HepG2 (cell line): Measurements from ENCODE around the gene ABCG5. TPM values are rescaled to one million over a fixed set of nuclear protein-coding genes. Genes with fewer than 3 reads are reported as not detected.
A peak's percentile ranks its signal among the peaks of the same experiment; 100 is the strongest.

Experiments used
- ARID2 ChIP-seq: sonication (generic); formaldehyde crosslinking; IDR thresholded peaks from 2 replicates; pipeline ENCODE4 v1.8.1; 2022; ENCODE audit warnings: mild to moderate bottlenecking, missing genetic modification reagents, borderline replicate concordance
- CEBPG ChIP-seq: IDR thresholded peaks from 2 replicates; pipeline ENCODE4 v1.6.1; 2016
- GZF1 ChIP-seq: sonication (generic); formaldehyde crosslinking; IDR thresholded peaks from 2 replicates; pipeline ENCODE4 v1.5.1; 2020; ENCODE audit warnings: mild to moderate bottlenecking, missing genetic modification reagents
- HDAC2 ChIP-seq: sonication (generic); formaldehyde crosslinking; IDR thresholded peaks from 2 replicates; pipeline ENCODE4 v1.4.0; 2020; ENCODE audit warnings: missing genetic modification reagents
- HIVEP1 ChIP-seq: sonication (generic); formaldehyde crosslinking; IDR thresholded peaks from 2 replicates; pipeline ENCODE4 v1.4.0; 2020; ENCODE audit warnings: mild to moderate bottlenecking, missing genetic modification reagents
- PITX1 ChIP-seq: sonication (generic); formaldehyde crosslinking; IDR thresholded peaks from 2 replicates; pipeline ENCODE4 v1.5.1; 2020; ENCODE audit warnings: mild to moderate bottlenecking, missing genetic modification reagents
- PTBP1 ChIP-seq: fragments of 200-400 bp; formaldehyde crosslinking; IDR thresholded peaks from 2 replicates; pipeline ENCODE4 v1.6.1; 2018; ENCODE audit warnings: low read length, low read depth; ENCODE audit not compliant: poor library complexity, severe bottlenecking
- RXRB ChIP-seq: IDR thresholded peaks from 2 replicates; pipeline ENCODE4 v1.6.1; 2016; ENCODE audit warnings: borderline replicate concordance, missing genetic modification reagents, missing compliant biosample characterization
- XBP1 ChIP-seq: sonication (generic); formaldehyde crosslinking; IDR thresholded peaks from 2 replicates; pipeline ENCODE4 v1.5.0; 2020; ENCODE audit warnings: missing genetic modification reagents
- ZBTB7A ChIP-seq: sonication (generic); formaldehyde crosslinking; IDR thresholded peaks from 2 replicates; pipeline ENCODE4 v1.8.0; 2022; ENCODE audit warnings: mild to moderate bottlenecking, missing genetic modification reagents
- ZNF567 ChIP-seq: sonication (generic); formaldehyde crosslinking; IDR thresholded peaks from 2 replicates; pipeline ENCODE4 v1.8.1; 2023; ENCODE audit warnings: mild to moderate bottlenecking, missing genetic modification reagents, borderline replicate concordance
- polyA plus RNA-seq, 8 experiments: library from polyadenylated mRNA; depleted of rRNA in 3 of 8; stranded (reverse) in 7 of 8; unstranded in 1 of 8; fragments of >200 nt; fragmentation: Illumina TruSeq in 4 of 8; extraction: Trizol in 4 of 8; gene quantifications; 2 replicates each; pipeline versions ENCODE4 v1.2.1 to v1.2.3, GENCODE V29; 2011 to 2016; ENCODE audit warnings: low read depth in 4 of 8, missing spikeins in 1 of 8, mixed read lengths in 1 of 8; ENCODE audit not compliant: insufficient read depth in 1 of 8
- total RNA-seq, 5 experiments: library from RNA; depleted of rRNA; stranded (reverse); fragments of >200 nt; fragmentation: Illumina TruSeq; extraction: Trizol; gene quantifications; 2 replicates each; pipeline ENCODE4 v1.2.3, GENCODE V29; 2016; ENCODE audit warnings: low read depth in 1 of 5
- TF ChIP-seq, protein P1 (sequence below): sonication (generic); formaldehyde crosslinking; IDR thresholded peaks from 2 replicates; pipeline ENCODE4 v1.4.0; 2020; ENCODE audit warnings: missing genetic modification reagents
- TF ChIP-seq, protein P2 (sequence below): sonication (generic); formaldehyde crosslinking; IDR thresholded peaks from 2 replicates; pipeline ENCODE4 v1.5.1; 2020; ENCODE audit warnings: mild to moderate bottlenecking, missing genetic modification reagents
- TF ChIP-seq, protein P3 (sequence below): sonication (generic); formaldehyde crosslinking; conservative IDR thresholded peaks from 2 replicates; pipeline ENCODE4 v1.4.0; 2020; ENCODE audit warnings: missing genetic modification reagents
- TF ChIP-seq, protein P4 (sequence below): sonication (generic); formaldehyde crosslinking; IDR thresholded peaks from 2 replicates; pipeline ENCODE4 v1.4.0; 2020; ENCODE audit warnings: missing genetic modification reagents

ABCG5 gene
- total and polyA plus RNA-seq, 2 of the 13 experiments (the other 11 are each of a cell fraction or from before 2014, with no cell fraction given), result 15.1 to 39.0 TPM

DNA sequence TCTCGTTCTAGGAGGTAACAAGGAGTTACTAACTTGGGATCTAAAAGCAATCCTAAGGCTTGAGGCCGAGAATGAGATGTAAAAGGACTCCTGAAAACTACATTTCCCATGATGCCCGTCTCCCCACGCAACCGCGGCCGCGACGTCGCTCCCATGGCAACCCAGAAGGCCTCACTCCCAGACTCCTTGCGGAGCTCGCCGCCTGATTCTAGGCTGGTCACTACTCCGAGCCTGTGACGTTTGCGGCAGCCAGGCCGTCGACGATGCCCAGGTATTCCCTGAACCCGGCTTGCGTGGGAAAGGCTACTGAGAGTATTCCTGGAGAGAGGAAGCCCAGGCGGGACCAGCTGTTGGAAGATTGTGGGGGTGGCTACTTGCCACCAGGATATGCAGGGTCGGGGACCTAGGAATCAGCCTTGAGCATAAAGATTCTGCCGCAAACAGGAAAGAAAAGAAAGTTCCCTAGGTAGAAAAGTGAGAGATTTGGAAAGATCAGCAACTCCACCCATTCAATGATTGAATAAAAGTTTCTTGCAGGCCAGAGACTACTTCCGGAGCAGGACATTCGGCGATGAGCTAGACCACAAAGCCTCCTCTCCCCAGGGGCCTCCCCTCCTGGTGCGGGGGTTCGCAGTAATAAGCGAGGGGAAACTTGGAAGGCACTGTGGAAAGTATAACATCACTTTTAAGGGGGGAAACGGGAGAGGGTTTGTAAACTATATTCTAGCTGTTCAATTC is 64.6 kb downstream of the ABCG5 start, which contains the start of gene DYNC2LI1 (continued):
- TF ChIP-seq, protein P1, sequence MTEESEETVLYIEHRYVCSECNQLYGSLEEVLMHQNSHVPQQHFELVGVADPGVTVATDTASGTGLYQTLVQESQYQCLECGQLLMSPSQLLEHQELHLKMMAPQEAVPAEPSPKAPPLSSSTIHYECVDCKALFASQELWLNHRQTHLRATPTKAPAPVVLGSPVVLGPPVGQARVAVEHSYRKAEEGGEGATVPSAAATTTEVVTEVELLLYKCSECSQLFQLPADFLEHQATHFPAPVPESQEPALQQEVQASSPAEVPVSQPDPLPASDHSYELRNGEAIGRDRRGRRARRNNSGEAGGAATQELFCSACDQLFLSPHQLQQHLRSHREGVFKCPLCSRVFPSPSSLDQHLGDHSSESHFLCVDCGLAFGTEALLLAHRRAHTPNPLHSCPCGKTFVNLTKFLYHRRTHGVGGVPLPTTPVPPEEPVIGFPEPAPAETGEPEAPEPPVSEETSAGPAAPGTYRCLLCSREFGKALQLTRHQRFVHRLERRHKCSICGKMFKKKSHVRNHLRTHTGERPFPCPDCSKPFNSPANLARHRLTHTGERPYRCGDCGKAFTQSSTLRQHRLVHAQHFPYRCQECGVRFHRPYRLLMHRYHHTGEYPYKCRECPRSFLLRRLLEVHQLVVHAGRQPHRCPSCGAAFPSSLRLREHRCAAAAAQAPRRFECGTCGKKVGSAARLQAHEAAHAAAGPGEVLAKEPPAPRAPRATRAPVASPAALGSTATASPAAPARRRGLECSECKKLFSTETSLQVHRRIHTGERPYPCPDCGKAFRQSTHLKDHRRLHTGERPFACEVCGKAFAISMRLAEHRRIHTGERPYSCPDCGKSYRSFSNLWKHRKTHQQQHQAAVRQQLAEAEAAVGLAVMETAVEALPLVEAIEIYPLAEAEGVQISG (CRISPR knock-in tag), result peak; percentile 93
- TF ChIP-seq, protein P2, sequence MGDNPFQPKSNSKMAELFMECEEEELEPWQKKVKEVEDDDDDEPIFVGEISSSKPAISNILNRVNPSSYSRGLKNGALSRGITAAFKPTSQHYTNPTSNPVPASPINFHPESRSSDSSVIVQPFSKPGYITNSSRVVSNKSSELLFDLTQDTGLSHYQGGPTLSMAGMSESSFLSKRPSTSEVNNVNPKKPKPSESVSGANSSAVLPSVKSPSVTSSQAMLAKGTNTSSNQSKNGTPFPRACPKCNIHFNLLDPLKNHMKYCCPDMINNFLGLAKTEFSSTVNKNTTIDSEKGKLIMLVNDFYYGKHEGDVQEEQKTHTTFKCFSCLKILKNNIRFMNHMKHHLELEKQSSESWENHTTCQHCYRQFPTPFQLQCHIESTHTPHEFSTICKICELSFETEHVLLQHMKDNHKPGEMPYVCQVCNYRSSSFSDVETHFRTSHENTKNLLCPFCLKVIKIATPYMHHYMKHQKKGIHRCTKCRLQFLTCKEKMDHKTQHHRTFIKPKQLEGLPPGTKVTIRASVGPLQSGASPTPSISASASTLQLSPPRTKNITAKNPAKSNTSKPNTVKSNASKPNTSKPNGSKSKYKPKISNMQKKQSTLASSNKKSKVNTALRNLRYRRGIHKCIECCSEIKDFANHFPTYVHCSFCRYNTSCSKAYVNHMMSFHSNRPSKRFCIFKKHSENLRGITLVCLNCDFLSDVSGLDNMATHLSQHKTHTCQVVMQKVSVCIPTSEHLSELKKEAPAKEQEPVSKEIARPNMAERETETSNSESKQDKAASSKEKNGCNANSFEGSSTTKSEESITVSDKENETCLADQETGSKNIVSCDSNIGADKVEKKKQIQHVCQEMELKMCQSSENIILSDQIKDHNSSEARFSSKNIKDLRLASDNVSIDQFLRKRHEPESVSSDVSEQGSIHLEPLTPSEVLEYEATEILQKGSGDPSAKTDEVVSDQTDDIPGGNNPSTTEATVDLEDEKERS (CRISPR knock-in tag), result peak; percentile 80
- no peak for TF ChIP-seq XBP1
- no peak for TF ChIP-seq ZNF567 (CRISPR knock-in tag)
- peak; percentile 73; the same call in 1 of the 2 replicates for TF ChIP-seq ARID2 (CRISPR knock-in tag)
- TF ChIP-seq HDAC2 (CRISPR knock-in tag), result peak; percentile 69
- TF ChIP-seq PITX1 (CRISPR knock-in tag), result peak; percentile 81
- TF ChIP-seq RXRB (CRISPR knock-in tag), result peak; percentile 23; the same call in 1 of the 2 replicates
- TF ChIP-seq CEBPG (CRISPR knock-in tag), result peak; percentile 82
- peak; percentile 71 for TF ChIP-seq PTBP1
- peak; percentile 72; the same call in 1 of the 2 replicates for TF ChIP-seq HIVEP1 (CRISPR knock-in tag)
- TF ChIP-seq GZF1, result 0 out of 2 replicates have a peak, but pooled peaks have one; percentile 46
- TF ChIP-seq, protein P3, sequence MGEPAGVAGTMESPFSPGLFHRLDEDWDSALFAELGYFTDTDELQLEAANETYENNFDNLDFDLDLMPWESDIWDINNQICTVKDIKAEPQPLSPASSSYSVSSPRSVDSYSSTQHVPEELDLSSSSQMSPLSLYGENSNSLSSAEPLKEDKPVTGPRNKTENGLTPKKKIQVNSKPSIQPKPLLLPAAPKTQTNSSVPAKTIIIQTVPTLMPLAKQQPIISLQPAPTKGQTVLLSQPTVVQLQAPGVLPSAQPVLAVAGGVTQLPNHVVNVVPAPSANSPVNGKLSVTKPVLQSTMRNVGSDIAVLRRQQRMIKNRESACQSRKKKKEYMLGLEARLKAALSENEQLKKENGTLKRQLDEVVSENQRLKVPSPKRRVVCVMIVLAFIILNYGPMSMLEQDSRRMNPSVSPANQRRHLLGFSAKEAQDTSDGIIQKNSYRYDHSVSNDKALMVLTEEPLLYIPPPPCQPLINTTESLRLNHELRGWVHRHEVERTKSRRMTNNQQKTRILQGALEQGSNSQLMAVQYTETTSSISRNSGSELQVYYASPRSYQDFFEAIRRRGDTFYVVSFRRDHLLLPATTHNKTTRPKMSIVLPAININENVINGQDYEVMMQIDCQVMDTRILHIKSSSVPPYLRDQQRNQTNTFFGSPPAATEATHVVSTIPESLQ, result 0 out of 2 replicates have a peak, but pooled peaks have one; percentile 31
- 0 out of 2 replicates have a peak, but pooled peaks have one; percentile 60 for TF ChIP-seq ZBTB7A (CRISPR knock-in tag)
- TF ChIP-seq, protein P4, sequence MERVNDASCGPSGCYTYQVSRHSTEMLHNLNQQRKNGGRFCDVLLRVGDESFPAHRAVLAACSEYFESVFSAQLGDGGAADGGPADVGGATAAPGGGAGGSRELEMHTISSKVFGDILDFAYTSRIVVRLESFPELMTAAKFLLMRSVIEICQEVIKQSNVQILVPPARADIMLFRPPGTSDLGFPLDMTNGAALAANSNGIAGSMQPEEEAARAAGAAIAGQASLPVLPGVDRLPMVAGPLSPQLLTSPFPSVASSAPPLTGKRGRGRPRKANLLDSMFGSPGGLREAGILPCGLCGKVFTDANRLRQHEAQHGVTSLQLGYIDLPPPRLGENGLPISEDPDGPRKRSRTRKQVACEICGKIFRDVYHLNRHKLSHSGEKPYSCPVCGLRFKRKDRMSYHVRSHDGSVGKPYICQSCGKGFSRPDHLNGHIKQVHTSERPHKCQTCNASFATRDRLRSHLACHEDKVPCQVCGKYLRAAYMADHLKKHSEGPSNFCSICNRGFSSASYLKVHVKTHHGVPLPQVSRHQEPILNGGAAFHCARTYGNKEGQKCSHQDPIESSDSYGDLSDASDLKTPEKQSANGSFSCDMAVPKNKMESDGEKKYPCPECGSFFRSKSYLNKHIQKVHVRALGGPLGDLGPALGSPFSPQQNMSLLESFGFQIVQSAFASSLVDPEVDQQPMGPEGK (CRISPR knock-in tag), result no peak
